ENCODE results near the gene STX3. TPM values are rescaled to one million over a fixed set of nuclear protein-coding genes. Genes with fewer than 3 reads are reported as not detected.

Gene STX3
- total and polyA plus RNA-seq, 2 of the 8 experiments (the other 6 are each of a cell fraction or from before 2014, with no cell fraction given): 50.5 to 56.1 TPM

GRCh38 chr11:59791639-59792038, 36.5 kb downstream of the STX3 start:
- POLR2A ChIA-PET (ENCODE audit: partially characterized antibody): no interaction called here
- H3K23ac ChIP-seq (ENCODE audit: insufficient read length): no peak overlapping the region
- H3K27ac ChIP-seq (ENCODE audit: low read depth, low read length): no peak overlapping the region
- no peaks in the 10 kb centered on the region for H3K4me1 ChIP-seq (replicated peaks in 1 of 4; ENCODE audit: control insufficient read depth in 3 of 4, insufficient read depth in 4 of 4, low read length in 3 of 4)
- H3K4me2 ChIP-seq (ENCODE audit: insufficient read depth in 1 of 2, low read depth in 2 of 2, low read length in 2 of 2): no peak overlapping the region
- H3K79me2 ChIP-seq (ENCODE audit: control insufficient read depth in 1 of 2, insufficient read depth in 2 of 2, low read length in 2 of 2): no peaks in the 10 kb centered on the region
- no peaks in the 10 kb centered on the region; the same call in 1 of the 2 replicates for H3K79me1 ChIP-seq (ENCODE audit: low read depth, low read length)
- no peak overlapping the region for H2AFZ ChIP-seq (ENCODE audit: low read length)
- H2AK5ac ChIP-seq (ENCODE audit: low read depth, low read length): no peak overlapping the region
- H3K18ac ChIP-seq (ENCODE audit: extremely low read depth, low read length): no peak overlapping the region
- CTCF ChIA-PET (ENCODE audit: partially characterized antibody): interaction anchor here (1.0 to 2.8 kb wide), 5 partner anchors 10 to 553 kb away, joined by 3 to 12 read pairs (median 4); partner anchors contain the start of gene STX3
- no peak overlapping the region for H2BK20ac ChIP-seq (ENCODE audit: low read length)
- no peak overlapping the region for H3K56ac ChIP-seq (replicated peaks; ENCODE audit: insufficient read length, low read depth, low read length)
- no peak overlapping the region for H3K4me3 ChIP-seq (ENCODE audit: extremely low read depth in 1 of 4, insufficient read depth in 2 of 4, low read depth in 3 of 4, low read length in 4 of 4)
- H2BK5ac ChIP-seq (ENCODE audit: low read depth, low read length): no peak overlapping the region
- no peak overlapping the region for H3K9ac ChIP-seq (replicated peaks in 1 of 4; ENCODE audit: extremely low read depth in 1 of 4, low read depth in 3 of 4, low read length in 3 of 4)
- H3K27me3 ChIP-seq (replicated peaks in 1 of 4; ENCODE audit: control insufficient read depth in 3 of 4, extremely low read depth in 1 of 4, insufficient read depth in 3 of 4, low read length in 3 of 4): no peaks in the 10 kb centered on the region
- no peak overlapping the region for H3K14ac ChIP-seq (ENCODE audit: insufficient read length)
- no peak overlapping the region for H4K8ac ChIP-seq (ENCODE audit: extremely low read depth, insufficient read depth, low read length)
- no peak overlapping the region for H4K91ac ChIP-seq (replicated peaks; ENCODE audit: insufficient read length, low read length)
- H2BK12ac ChIP-seq (ENCODE audit: low read depth, low read length): no peak overlapping the region
- H3K9me3 ChIP-seq (ENCODE audit: insufficient read depth in 2 of 2, low read depth in 1 of 2, low read length in 1 of 2): no peaks in the 10 kb centered on the region
- DNase-seq (ENCODE audit: low read depth in 1 of 2, low spot score in 2 of 2) (no peak), FAIRE-seq (no peak)
- H4K20me1 ChIP-seq (replicated peaks in 1 of 2; ENCODE audit: control insufficient read depth in 1 of 2, insufficient read depth in 2 of 2, low read length in 2 of 2): peaks cover 2% of the 10 kb centered on the region in 2 experiments
- TF ChIP-seq RXRA (IDR thresholded peaks at IDR 0.05; ENCODE audit: insufficient read depth, low read depth, low read length) (no peak), YY1 (IDR thresholded peaks at IDR 0.05; ENCODE audit: low read depth, low read length) (no peak), PHF8 (conservative IDR thresholded peaks at IDR 0.05; ENCODE audit: low read depth, low read length) (no peak), HDAC2 (IDR thresholded peaks at IDR 0.05; ENCODE audit: borderline replicate concordance in 1 of 2, low read depth in 2 of 2, low read length in 2 of 2) (no peak), MAX (IDR thresholded peaks at IDR 0.05) (no peak), KDM1A (IDR thresholded peaks at IDR 0.05; ENCODE audit: borderline replicate concordance, low read length) (no peak), TEAD4 (IDR thresholded peaks at IDR 0.05; ENCODE audit: low read depth, low read length) (no peak)
- WGBS, 2 experiments (ENCODE audit: extremely low coverage in 1 of 2, insufficient coverage in 1 of 2, insufficient read length in 1 of 2, insufficient replicate concordance in 2 of 2, low coverage in 1 of 2, low lambda C conversion rate in 2 of 2, missing lambda C conversion rate in 1 of 2): 96% methylated on average over 4 of the region's 4 CpGs; no CpG with 5 or more reads in 1 of the 2 experiments
- H2BK15ac ChIP-seq (ENCODE audit: low read length): no peak overlapping the region
- H2BK120ac ChIP-seq (replicated peaks; ENCODE audit: low read depth, low read length): no peak overlapping the region
- H4K5ac ChIP-seq (ENCODE audit: insufficient read length, low read depth, low read length): no peak overlapping the region
- no peak overlapping the region for H3K4ac ChIP-seq (replicated peaks; ENCODE audit: insufficient read length, low read depth, low read length)
- H3K36me3 ChIP-seq (ENCODE audit: control insufficient read depth in 2 of 4, insufficient read depth in 4 of 4, low read length in 3 of 4): peaks cover 10 to 82% (median 53%) of the 10 kb centered on the region in 4 experiments; a peak in 7 of 8 replicates
- H3K23me2 ChIP-seq (ENCODE audit: low read depth, low read length): no peaks in the 10 kb centered on the region; the same call in 1 of the 2 replicates

Measured in H1 (cell line).